Measurements from ENCODE around the gene TTC21B.
"Not testable (repeated sequence)": the region's sequence is repeated elsewhere in the genome, so short reads cannot be mapped to it uniquely, and the experiment has no call there.

The TTC21B gene

DNA sequence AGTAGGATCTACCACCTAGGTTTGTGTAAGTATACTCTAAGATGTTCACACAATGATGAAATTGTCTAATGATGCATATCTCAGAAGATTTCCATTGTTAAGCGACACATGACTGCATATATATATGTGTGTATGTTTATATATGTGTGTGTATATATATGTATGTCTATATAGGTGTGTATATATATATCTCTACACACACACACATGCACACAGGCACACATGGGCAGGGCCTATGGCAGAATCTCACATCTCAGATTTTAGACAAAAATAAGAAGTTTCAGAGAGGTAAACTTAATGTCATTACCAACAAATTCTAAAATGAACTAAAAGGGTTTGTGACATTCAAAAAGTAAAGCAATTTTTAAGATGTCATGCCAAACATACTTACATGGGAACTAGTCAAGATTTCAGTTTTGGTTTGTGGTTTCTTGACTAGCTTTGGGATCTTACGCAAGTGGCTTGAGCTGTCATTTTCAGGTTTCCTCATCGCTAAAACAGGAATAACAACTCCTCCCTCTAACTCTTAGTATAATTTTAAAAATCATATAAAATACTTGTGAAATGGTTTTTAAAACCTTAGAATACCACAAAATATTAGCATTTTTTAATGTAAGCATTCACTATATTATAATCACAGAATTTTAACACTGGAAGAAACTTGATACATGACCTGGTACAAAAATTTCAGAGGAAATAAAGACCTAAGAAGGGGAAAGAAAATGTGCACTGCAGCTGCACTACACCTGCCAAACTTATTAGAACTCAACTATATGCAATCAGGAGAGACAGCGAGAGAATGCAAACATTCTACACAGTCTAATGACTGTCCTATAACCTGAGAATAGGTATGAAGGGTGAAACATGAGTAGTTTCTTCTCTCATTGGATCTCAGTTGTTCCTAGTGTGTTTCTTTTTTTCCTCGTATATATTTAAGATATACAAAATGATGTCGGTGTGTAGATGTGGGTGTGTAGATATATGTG is 75.7 kb downstream of the TTC21B start:
- no peak for DNase-seq

GRCh38 chr2:165876712-165877111 is 76.9 kb downstream of the TTC21B start:
- no peak for DNase-seq

DNA sequence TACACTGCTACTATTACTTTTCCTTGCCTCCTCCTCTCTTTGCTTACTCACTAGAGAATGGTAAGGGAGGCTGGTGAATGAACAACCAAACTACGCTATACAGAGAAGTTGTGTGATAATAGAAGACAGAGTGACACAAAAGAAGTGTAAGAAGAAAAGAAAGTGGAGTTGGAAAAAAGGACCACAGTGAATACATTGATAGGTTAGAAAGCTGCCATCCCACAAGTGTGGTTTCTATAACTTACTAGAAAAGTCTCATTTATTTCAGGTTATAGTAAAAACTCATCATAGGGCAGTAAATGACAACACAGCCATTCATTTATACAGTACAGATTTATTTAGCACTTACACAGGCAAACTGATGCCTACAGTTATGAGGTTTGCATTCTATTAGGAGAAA is 77.3 kb downstream of the TTC21B start:
- DNase-seq, result no peak

- no peak for DNase-seq
Observed at GRCh38 chr2:165874445-165875039, 79.0 kb downstream of the TTC21B start.

- DNase-seq, result no peak
Observed at GRCh38 chr2:165872101-165872791, 81.3 kb downstream of the TTC21B start.

- DNase-seq, result no peak
Observed at GRCh38 chr2:165871025-165871424, 82.6 kb downstream of the TTC21B start.

- no peak for DNase-seq
Observed at GRCh38 chr2:165870346-165870745, 83.2 kb downstream of the TTC21B start.

DNA sequence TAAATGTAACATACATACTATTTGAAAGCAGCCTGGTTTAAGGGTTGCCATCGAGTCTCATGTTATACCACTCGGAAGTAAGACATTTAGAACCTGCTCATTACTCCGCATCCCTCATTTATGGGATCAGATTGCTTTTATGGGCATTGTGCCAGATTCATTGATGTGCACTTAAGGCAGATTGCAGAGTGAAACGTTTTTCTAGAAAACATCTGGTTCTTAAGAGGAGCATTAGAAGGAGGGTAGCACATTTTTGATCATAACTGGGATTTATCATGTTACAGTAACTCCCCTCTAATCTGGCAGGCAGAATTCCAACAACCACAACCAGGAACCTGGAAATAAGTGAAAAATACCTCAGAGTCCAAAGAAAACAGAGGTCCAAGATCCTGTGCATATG is 85.4 kb downstream of the TTC21B start:
- DNase-seq, result no peak

DNA sequence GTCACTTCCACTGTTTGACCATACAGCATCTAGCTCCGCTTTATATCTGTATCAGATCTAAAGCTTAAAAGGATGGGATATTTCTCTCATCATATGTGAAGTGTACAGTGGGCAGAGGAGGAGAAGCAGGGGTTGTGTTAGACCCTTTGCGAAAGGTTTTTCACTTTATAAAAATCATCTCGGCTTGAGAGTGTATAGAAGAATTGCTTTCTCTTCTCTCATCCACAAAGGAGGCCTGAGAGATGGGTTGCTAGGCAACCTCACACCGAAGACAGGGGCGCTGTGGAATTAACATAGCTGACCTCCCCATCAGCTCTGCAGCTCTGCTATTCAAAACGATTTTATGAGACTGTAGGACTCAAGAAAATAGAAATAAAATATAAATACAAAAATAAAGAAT is 89.3 kb downstream of the TTC21B start:
- DNase-seq, result no peak

DNA sequence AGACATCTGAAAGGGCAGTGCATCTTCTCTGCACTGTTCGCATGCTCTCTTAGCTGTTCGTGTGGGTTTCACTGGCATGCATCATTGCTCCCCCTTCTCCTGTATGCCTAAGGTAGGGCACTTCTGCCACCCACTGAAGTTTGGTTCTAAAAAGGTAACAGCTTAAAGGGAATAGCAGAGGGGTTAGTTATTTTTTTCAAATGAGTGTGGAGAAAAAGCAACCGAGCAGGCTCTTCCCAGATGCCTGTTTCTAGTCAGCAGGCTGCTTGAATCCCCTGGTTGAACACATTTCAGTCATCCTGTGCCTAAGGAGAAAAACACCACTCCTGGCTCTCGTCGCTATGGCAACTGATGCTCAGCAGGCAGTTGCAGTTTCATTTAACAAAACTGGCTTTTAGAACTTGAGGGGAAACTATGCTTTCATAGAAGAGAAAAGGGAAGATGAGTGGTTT is 89.7 kb downstream of the TTC21B start:
- no peak for DNase-seq

GRCh38 chr2:165861083-165861482 is 92.5 kb downstream of the TTC21B start:
- DNase-seq, result not testable (repeated sequence)

- DNase-seq, result not testable (repeated sequence)
Observed at GRCh38 chr2:165859723-165860122, 93.9 kb downstream of the TTC21B start.

DNA sequence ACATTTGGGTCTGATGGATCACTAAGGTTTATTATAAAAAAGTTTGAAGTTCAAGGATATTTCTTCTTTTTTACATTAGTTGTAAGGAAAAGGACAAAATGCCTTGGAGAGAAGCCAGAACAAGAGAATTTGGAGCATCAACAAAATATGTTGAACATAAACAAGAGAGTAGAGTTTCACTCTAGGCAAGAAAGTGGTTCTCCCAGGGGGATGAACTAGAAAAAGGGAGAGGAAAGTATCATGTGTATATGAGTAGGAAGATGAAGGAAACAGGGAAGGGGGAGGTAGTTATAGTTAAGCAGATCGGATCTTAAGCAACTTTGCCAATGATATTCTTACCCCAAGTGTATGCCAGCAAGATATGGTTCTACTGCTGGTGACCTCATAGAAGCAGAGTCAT is 95.7 kb downstream of the TTC21B start:
- no peak for DNase-seq

DNA sequence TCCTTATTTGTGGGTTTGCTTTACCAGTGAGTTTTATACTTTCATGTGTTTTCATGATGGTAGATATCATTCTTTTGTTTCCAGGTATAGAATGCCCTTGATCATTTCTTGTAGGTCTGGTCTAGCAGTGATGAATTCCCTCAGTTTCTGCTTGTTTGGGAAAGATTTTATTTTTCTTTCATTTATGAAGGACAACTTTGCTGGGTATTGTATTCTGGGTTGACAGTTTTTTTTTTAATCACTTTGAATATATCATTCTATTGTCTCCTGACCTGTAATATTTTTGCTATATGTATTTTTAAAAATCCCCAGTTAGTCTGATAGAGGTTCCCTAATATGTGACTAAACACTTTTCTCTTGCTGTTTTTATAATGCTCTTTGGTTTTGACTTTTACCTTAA is 101.2 kb downstream of the TTC21B start:
- DNase-seq, result no peak

DNA sequence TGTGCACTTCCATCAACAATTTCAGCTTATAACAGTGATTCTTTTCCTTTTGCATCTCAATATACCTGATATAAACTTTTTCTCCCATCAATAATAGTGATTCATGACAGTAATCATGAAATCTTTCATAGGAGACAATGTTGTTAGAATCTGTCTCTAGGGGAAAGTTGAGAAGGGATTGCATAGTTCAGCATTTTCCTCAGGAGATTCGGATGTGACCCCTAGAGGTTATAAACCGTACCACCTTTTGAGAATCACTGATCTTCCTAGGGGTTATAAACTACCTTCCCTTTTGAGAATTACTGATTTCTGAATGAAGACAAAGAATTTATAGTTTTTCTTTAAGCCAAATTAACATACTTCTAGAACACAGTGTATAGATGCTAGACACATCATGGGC is 106.6 kb downstream of the TTC21B start:
- no peak for DNase-seq

DNA sequence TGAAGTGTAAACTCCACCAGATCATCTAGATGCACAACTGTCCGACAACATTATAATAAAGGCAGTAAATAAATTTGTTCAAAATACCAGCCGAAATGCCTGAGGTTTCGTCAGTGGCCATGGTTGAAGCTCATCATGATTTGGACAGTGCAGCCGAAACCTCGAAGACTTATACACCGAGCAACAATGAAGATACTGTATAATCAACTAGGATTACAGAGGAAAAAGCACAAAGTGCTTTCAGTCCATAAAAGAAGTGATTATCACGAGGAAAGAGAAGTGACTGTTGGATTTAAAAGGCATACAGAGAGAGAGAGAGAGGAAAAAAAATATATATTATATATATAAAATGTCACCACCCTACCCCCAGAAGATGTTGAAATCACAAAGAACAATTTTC is 107.5 kb downstream of the TTC21B start:
- DNase-seq, result no peak

GRCh38 chr2:165844216-165844615 is 109.4 kb downstream of the TTC21B start:
- no peak for DNase-seq

DNA sequence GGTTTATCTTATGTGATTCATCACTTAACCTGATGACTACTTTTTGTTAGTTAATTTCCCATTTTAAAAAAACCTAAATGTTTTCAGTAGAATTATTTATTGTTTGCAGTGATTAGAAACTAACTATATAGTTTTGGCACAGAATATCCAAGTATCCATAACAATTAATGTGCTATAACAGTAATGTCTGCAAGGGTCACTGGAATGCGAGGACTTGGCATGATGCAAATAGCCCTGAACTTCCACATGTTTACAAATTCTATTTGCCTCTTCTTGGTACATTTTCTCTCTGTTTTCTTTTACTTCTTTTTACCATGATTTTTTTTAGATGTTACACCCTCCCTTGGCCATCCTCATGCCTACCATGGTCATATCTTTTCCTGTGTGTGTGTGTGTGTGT is 110.2 kb downstream of the TTC21B start:
- DNase-seq, result no peak

DNA sequence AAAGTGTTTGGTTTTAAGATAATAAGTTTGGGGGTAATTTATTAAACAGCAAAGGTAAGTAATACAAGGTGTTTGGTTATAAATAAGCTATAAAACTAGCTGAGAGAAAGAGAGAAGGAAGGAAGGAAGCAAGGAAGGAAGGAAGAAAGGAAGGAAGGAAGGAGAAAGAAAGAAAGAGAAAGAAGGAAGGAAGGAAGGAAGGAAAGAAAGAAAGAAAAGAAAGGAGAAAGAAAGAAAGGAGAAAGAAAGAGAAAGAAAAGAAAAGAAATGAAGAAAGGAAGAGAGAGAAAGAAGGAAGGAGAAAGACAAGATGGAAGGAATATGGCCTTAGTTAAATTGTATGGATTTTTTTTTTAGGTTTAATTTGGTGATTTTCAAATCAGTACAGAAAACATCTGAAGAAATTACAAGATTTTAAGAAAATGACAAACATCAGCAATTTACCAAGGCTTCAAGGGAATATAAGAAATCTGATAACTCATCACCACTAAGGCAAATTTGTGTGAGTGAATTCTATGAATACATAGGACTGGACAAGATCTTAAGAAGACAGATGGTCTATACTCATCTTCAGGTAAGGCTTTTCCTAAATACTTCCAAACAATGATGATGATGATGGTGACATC is 113.1 kb downstream of the TTC21B start:
- DNase-seq, result no peak

GRCh38 chr2:165839610-165840009 is 114.0 kb downstream of the TTC21B start:
- no peak for DNase-seq

DNA sequence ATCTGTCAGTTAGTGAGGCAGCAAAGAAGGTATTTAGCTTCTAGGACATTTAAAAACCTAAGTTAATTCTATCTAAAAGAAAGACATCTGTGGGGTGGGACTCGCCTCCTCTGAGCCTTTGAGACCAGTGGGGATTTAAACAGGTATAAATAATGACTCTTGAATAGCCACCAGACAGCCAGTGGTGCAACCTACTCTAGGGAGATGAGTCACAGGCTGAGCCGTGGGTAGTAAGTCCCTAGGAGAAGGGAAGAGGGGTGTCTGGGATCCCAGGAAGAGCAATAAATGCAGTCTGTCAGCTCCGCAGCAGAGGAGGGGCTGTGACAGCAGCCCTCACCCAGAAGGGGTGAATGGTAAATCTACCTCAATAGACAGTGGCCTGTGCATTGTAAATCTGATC is 116.5 kb downstream of the TTC21B start:
- no peak for DNase-seq

DNA sequence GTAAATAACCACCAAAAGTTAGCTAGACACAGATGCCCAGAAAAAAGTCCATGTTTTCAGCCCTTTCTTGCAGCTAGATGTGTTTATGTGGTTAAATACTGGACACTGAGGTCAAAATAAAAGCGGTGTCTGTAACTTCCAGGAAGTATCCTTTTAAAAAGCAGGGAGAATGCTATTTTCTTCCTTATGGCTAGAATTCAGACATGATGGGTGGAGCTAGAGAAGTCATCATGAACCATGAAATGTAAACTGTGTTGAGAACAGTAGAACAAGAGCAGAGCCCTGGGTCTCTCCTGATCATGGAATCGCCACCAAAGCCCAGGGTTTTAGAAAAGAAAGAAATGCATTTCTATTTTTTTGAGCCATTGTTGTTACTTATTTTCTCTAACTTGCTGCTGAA is 118.2 kb downstream of the TTC21B start:
- DNase-seq, result no peak

GRCh38 chr2:165833156-165833555 is 120.4 kb downstream of the TTC21B start:
- no peak for DNase-seq

Data from NK-92 treated with Interleukin-12 subunit alpha and Interleukin-12 subunit beta, amount 100 ng/mL, for 24 hours (cell line).